IMR-90 (cell line): Measurements from ENCODE around the gene PMIS2.

Experiments used
- CEBPB ChIP-seq: IDR thresholded peaks from 2 replicates; pipeline ENCODE4 v1.6.1; 2012; ENCODE audit warnings: low read depth, low read length, improper control_type of control experiment
- CHD1 ChIP-seq: IDR thresholded peaks from 2 replicates; pipeline ENCODE4 v1.6.1; 2012; ENCODE audit warnings: low read depth, low read length, improper control_type of control experiment
- FOS ChIP-seq: fragments of 150-350 bp; IDR thresholded peaks from 2 replicates; pipeline ENCODE4 v1.6.1; 2016; ENCODE audit warnings: low read depth, low read length
- MAFK ChIP-seq: IDR thresholded peaks from 2 replicates; pipeline ENCODE4 v1.6.1; 2012; ENCODE audit warnings: low read depth, low read length, improper control_type of control experiment
- NFE2L2 ChIP-seq: fragments of 150-350 bp; IDR thresholded peaks from 2 replicates; pipeline ENCODE4 v1.6.1; 2016; ENCODE audit warnings: low read depth, mild to moderate bottlenecking, low read length
- POLR2A ChIP-seq: IDR thresholded peaks from 2 replicates; pipeline ENCODE4 v1.6.1; 2012; ENCODE audit warnings: mild to moderate bottlenecking, low read depth, low read length
- RAD21 ChIP-seq: IDR thresholded peaks from 2 replicates; pipeline ENCODE4 v1.6.1; 2012; ENCODE audit warnings: low read length, improper control_type of control experiment
- RFX5 ChIP-seq: IDR thresholded peaks from 2 replicates; pipeline ENCODE4 v1.8.0; 2012; ENCODE audit warnings: low read depth, mild to moderate bottlenecking, low read length, moderate library complexity
- SMC3 ChIP-seq: fragments of 150-350 bp; IDR thresholded peaks from 2 replicates; pipeline ENCODE4 v1.6.1; 2016; ENCODE audit warnings: low read depth, mild to moderate bottlenecking, antibody characterized with exemption, low read length, moderate library complexity
- TF ChIP-seq, protein P1 (sequence below): conservative IDR thresholded peaks from 2 replicates; pipeline ENCODE4 v1.5.1; 2012; ENCODE audit warnings: mild to moderate bottlenecking, low read depth, low read length, improper control_type of control experiment

- TF ChIP-seq POLR2A (no peak), RAD21 (no peak), NFE2L2 (no peak), CEBPB (no peak), MAFK (no peak), RFX5 (no peak), CHD1 (no peak), SMC3 (no peak), FOS (no peak)
- TF ChIP-seq, protein P1, sequence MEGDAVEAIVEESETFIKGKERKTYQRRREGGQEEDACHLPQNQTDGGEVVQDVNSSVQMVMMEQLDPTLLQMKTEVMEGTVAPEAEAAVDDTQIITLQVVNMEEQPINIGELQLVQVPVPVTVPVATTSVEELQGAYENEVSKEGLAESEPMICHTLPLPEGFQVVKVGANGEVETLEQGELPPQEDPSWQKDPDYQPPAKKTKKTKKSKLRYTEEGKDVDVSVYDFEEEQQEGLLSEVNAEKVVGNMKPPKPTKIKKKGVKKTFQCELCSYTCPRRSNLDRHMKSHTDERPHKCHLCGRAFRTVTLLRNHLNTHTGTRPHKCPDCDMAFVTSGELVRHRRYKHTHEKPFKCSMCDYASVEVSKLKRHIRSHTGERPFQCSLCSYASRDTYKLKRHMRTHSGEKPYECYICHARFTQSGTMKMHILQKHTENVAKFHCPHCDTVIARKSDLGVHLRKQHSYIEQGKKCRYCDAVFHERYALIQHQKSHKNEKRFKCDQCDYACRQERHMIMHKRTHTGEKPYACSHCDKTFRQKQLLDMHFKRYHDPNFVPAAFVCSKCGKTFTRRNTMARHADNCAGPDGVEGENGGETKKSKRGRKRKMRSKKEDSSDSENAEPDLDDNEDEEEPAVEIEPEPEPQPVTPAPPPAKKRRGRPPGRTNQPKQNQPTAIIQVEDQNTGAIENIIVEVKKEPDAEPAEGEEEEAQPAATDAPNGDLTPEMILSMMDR = no peak
Observed at GRCh38 chr19:35623327-35624010, 37.5 kb downstream of the PMIS2 start.
